Uterus (tissue), 2 donors: ENCODE results near the gene HOXB8.

Experiments
- POLR2A ChIP-seq, 2 donors: fragments of 450-650 bp; IDR thresholded peaks; one replicate each; pipeline ENCODE4 v1.6.1; 2016; ENCODE audit warnings: antibody characterized with exemption in 2 of 2, mild to moderate bottlenecking in 1 of 2, moderate library complexity in 1 of 2
- TF ChIP-seq, protein P1 (sequence below), 4 experiments: fragments of 200-600 bp in 2 of 4; fragments of 450-650 bp in 2 of 4; sonication (generic) in 2 of 4; IDR thresholded peaks; one replicate each; pipeline ENCODE4 v1.5.1; 2016 to 2019; ENCODE audit warnings: antibody characterized with exemption in 4 of 4, mild to moderate bottlenecking in 2 of 4, moderate library complexity in 1 of 4

- TF ChIP-seq, protein P1, sequence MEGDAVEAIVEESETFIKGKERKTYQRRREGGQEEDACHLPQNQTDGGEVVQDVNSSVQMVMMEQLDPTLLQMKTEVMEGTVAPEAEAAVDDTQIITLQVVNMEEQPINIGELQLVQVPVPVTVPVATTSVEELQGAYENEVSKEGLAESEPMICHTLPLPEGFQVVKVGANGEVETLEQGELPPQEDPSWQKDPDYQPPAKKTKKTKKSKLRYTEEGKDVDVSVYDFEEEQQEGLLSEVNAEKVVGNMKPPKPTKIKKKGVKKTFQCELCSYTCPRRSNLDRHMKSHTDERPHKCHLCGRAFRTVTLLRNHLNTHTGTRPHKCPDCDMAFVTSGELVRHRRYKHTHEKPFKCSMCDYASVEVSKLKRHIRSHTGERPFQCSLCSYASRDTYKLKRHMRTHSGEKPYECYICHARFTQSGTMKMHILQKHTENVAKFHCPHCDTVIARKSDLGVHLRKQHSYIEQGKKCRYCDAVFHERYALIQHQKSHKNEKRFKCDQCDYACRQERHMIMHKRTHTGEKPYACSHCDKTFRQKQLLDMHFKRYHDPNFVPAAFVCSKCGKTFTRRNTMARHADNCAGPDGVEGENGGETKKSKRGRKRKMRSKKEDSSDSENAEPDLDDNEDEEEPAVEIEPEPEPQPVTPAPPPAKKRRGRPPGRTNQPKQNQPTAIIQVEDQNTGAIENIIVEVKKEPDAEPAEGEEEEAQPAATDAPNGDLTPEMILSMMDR (IDR thresholded peaks at IDR 0.05) = peak in 2 of 4 experiments; percentile 31 to 41
- no peak for TF ChIP-seq POLR2A (IDR thresholded peaks at IDR 0.05)
Observed at GRCh38 chr17:48636177-48637018, 21.3 kb upstream of the HOXB8 start.
